ENCODE measurements around the gene GTF2I.
"Not testable (repeated sequence)": the region's sequence is repeated elsewhere in the genome, so short reads cannot be mapped to it uniquely, and the experiment has no call there.

GTF2I gene

DNA sequence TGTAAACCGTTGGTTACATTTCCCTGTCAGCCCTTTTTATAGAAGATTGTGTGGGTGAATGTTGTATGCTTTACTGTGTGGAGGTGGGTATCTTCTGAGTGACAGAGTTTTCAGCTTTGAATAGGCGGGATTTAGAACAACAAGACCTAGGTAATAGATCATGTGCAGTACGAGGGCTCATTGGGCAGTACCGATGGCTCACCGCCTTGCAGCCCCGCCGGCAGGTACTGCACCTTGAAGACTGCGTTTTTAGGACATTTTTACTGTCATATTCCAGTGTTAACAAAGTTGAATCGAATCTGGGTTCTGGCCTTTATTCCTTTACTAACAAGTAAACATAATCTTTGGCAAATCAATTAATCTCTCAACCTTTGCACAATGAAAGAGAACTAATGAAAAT is 60.4 kb downstream of the GTF2I start:
- no peak for DNase-seq

DNA sequence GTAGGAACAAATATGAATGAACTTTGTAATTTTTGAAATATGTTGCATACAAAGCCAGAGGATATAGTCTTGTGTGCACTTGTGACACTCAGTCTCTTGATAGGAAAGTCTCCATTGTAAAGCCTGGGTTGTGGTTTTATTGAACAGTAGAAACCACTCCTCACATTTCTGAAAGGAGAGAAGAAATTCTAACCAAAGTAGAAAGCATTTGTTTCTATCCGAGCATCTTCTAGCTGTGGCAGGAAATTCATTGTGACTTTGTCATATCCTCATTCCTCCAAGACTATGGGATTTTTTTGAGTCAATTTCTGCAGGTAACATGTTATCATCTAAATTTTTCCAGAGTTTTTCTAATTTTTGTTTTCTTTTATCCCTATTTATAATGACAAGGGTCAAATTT is 60.8 kb downstream of the GTF2I start:
- DNase-seq, result no peak

DNA sequence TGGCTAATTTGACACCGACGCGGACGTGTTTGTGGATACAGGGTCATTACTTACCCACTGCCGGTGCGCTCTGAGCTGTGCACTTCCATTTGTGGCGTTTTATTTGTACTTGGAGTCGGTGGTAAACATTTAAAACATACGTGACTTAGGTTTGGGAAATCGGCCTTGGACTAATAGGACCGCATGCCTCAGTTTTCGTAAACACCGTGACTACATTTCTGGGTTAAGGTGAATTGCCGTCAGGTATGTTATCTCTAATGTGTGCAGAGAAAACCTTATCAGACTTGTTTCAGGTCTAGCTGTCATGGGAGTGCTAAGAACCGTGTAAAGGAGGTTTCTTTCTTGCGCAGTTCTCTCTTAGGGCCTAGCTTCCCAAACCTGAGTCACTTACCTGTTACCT is 64.6 kb downstream of the GTF2I start:
- no peak for DNase-seq

DNA sequence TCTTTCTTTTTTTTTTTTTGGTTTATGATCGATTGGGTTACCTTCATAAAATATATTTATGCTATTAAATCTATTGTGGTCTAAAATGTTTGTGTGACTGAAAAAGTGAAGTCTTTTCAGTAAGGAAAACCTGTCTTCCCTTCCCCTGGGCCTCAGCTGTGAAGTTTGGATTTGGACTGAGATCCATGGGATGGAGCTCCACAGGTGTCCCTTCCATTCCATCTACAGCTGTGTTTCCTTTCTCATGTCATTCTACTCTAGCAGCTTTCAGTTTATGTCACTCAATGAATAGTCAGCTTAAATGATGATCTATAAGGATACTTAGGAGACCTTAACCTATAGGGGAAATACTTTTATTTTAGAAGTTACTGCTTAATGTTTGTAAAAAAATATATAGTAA is 68.3 kb downstream of the GTF2I start:
- DNase-seq, result no peak

DNA sequence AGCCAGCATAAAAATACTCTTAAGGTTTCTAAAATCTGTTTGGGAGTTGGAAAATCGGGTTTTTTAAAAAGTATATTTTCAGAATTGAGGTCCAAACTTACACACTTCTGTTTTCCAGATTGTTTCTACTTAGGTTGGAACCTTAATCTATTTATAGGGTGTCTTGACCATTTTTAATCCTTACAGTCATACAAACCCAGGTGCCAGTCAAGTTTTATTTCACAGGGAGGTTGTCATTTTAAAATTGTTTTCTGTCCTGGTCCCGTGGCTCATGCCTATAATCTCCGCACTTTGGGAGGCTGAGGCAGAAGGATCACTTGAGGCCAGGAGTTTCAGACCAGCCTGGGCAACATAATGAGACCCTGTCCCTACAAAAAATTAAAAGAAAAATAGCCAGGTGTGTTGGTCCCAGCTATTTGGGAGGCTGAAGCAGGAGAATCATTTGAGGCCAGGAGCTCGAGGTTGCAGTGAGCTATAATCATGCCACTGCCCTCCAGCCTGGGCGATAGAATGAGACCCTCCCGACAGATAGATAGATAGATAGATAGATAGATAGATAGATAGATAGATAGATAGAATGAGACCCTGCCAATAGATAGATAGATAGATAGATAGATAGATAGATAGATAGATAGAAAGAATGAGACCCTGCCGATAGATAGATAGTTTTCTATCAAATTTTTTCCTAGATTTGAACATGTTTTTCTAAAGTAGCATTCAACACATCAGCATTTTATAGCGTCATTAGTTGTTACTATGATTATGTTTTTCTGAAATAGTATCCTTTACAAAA is 69.0 kb downstream of the GTF2I start:
- DNase-seq, result no peak

DNA sequence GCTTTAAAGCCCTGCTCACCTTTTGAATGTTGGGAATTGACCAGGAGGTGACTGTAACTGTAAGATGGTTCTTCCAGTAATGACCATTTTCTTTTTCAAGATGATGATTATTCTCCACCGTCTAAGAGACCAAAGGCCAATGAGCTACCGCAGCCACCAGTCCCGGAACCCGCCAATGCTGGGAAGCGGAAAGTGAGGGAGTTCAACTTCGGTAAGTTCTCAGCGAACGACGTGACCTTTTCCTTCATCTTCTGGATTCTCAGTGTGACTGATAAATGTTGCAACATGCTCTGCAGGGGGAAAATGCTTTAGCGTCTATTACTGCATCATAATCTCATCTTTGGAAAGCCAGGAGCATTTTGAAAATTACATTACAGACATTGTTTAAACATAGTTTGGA is 71.2 kb downstream of the GTF2I start:
- not testable (repeated sequence) for DNase-seq

DNA sequence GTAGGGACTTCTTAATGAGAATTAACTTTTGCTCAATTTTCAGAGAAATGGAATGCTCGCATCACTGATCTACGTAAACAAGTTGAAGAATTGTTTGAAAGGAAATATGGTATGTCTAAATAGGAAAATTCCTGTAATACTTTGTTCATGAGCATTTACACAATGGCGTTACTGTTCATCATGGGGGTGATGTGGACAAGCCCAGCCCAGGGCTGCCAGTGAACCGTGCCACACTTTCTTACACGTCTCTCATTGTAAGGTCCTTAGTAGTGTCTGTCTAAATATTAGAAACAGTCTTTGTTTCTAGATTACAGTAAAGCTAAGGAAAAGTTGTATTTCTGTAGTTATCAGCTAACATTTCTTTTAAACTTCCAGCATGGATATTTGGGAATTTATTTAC is 72.7 kb downstream of the GTF2I start:
- DNase-seq, result not testable (repeated sequence)

DNA sequence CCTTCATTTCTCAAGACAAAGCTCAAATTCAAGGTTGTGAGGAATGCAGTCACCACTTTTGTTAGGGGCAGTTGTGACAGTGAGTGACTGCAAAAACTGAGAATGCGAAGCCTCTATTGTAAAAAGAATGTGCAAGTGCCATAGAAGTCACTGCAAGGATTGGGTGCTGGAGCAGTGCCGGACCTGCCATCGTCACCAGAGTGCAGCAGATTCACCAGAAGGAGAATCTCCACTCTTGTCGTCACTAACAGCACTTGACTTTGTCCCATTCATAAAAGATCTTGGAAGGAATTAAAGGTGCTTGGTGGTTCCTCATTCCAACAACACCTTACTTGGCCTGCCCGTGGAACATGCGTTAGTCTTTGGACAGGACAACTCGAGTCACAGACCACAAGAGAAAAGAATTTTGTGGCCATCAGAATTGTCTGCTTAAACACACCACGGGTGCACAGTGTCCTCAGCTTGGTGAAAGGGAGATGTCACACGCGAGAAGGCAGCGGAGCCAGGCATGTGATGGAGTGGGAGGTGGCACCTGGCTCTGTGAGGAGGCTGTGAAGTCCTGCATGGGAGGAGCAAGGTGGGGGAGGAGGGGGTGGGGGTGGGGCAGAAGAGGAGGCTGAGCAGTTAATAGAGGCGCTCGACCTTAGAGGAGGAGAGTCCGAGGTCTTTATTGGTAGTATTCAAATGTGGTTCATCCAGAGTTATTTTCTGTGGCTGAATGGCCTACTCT is 82.6 kb downstream of the GTF2I start:
- DNase-seq, result not testable (repeated sequence)

DNA sequence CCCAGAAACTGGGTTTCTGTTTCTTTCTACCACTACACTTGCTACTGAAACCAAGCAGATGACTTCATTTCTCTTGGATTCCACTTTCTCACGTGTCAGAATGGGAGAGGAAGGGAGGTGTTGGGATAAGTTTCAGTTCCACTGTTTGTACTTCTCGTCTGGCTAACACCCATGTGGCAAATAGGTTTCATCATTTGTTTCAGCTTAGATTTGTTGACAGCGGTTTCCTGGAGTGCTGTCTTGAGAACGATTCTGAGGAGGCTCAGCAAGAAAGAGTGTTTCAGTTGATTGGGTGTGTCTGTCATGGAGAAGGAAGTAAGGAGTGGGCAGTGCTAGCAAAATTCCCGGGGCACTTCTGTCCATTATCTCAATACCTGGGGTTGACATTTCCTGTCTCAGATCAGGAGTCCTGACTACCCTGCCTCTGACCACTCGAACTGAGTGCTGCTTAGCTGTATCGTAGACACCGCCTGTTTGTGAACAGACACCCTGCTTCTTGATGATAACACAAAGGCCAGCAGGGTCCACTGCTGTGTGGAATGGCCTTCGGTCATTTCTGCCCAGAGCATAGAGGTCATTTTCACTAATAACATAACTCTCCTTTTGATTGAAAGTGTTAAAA is 86.5 kb downstream of the GTF2I start:
- not testable (repeated sequence) for DNase-seq

DNA sequence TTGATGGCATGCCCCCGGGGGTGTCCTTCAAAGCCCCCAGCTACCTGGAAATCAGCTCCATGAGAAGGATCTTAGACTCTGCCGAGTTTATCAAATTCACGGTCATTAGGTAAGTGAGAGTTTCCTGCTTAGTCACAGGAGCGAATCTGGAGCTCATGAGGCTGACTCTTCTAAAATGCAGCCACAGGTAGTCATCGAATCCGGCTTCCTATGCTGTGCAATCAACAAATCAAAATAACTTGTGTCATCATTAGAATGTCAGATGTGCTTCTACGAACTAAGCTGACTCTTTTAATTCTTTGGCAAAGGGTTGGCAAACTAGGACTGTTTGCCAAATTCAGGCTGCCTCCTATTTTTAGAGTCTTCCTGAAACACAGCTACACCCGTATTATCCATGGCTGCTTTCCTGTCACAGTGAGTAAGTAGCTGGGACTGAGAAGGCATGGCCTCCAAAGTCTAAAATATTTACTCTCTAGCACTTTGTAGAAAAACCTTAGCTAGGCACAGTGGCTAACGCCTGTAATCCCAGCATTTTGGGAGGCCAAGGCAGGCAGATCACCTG is 96.5 kb downstream of the GTF2I start:
- not testable (repeated sequence) for DNase-seq

DNA sequence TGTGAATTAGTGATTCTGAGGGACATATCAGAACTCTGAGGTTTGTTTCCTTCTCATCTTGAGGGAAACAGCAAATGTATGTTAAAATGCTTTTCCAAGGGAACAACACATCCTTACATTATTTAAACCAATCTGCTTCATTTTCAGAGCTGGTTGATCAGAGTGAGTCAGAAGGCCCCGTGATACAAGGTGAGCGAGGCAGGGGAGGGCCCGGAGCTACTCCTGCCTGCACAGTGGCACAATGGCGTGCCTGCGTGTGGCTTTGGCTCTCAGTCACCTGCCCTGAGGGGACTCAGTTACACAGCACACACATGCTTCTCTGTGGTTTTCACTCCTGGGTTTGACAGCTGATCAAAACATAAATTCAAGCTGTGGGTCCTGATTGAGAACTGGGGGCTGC is 99.2 kb downstream of the GTF2I start:
- DNase-seq, result not testable (repeated sequence)

DNA sequence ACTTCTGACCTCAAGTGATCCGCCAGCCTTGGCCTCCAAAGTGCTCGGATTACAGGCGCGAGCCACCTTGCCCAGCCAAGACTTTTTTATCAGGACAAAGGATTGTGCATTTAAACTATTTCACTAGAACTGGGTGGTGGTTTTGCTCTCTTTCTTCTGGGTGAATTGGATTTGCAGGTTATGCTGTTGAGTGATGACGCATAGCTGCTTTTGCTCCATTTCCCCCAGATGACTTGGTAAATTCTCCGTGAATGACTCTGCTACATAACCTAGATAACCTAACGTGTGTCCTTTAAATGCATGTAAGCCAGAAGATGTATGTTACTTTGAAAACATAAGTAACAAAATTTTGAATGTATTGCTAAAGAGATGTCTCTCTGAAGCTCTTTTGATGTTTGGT is 100.8 kb downstream of the GTF2I start:
- not testable (repeated sequence) for DNase-seq

DNA sequence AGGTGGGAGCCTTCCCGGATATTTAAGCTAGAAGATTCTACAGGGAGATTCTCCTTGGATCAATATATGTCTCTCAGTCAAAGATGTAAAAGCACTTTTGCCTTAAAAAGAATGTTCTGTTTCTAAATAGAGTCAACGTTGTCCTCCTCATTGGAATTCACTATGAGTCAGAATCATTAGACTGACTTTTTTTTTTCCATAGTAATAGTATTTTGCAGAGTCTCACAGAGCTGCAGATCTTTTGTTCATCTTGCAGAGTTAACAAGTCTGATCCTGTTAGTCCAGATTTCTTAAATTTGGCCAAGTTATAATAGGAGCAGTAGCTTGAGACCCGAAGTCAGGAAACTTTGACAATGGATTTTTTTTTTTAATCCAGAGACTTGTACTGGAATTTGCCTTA is 101.5 kb downstream of the GTF2I start:
- DNase-seq, result not testable (repeated sequence)

DNA sequence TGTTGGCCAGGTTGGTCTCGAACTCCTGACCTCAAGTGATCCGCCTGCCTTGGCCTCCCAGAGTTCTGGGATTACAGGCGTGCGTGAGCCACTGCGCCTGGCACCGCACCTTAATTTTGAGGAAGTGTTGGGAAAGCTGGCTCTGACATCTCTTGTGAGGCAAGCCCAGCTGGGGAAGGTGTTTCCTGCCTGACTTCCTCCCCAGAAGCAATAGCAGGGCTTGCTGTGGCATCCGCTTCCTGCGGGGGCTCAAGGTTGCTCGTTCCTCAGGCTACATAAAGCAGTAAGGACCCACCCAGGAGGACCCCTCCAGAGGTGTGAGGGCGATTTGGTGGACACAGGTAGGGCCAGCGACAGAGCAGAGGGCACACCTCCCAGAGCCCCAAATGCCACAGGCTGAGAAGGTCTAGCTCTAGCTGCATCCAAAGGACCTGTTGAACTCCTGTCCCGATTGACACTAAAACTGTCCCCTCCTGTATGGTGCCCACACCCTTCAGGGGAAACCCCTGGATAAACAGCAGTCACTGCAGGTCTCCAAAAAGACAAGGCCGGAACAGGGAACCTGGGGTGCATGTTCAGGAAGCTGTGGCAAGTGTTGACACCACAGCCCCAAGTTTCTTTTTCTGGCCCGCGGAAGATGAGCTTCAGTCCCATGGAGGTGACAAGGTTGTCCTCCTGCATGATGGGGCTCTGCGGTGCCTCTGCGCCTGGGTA is 107.8 kb downstream of the GTF2I start:
- not testable (repeated sequence) for DNase-seq

DNA sequence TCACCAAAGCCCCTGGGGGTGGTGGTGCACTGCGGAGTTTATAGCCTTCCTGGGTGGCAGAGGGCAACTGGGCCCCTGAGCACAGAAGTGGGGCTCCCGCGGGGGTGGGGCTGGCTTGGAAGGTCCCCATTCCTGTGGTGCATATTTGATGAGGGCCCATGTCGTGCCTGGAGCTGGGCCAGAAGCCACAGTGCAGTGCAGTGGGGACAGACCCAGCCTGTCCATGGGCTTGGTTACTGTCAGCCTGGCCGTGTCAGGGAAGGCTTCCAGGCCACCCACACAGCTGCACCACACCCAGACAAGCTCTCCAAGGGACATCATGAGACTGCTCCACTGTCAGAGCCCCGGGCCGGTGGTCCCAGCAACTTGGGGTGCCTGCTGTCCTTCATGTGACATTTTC is 109.0 kb downstream of the GTF2I start:
- DNase-seq, result not testable (repeated sequence)

DNA sequence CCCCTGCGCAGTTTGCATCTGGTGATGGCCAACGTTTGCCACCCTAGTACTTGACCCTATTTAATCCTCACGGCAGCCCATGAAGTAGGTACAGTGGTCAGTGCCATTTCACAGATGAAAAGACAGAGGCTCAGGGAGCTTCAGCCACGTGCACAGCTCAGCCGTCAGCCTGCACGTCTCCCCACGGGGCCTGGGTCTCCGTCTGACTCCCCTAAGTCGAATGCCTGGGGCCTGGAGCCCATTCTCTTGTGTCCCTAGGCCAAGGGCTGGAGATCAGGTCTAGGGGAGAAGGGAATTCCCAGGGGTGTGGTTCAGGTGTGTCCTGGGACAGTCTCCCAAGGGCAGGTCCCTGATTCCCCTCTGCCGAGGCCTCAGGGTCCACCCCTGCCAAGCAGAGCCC is 109.5 kb downstream of the GTF2I start:
- DNase-seq, result not testable (repeated sequence)

DNA sequence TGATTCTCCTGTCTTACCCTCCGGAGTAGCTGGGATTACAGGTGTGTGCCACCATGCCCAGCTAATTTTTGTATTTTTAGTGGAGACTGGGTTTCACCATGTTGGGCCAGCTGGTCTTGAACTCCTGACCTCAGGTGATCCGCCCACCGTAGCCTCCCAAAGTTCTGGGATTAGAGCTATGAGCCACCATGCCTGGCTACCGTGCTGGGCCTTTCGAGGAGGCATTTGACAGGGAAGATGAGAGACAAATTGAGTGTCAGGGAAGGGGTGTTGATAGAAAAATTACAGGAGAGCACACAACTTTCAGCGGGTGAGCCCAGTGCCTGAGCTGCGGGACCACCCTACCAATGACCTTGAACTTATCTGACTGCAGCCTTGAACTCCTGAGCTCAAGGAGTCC is 112.5 kb downstream of the GTF2I start:
- DNase-seq, result not testable (repeated sequence)

DNA sequence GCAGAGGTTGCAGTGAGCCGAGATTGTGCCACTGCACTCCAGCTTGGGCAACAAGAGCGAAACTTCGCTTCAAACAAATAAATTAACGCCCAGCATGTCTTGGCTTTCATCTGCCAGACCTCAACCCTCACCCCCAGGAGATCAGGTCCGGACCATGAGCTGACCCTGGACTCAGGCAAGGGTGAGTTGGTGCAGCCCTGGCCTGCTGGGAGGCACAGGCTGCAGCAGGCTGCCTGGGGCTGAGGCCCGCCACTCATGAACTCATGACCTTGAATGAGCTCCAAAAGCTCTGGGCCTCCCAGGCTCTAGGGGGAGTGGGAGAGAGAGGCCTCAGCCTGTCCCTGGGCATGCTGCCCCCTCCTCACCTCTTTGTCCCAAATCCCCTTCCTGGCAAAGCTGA is 114.6 kb downstream of the GTF2I start:
- DNase-seq, result not testable (repeated sequence)

DNA sequence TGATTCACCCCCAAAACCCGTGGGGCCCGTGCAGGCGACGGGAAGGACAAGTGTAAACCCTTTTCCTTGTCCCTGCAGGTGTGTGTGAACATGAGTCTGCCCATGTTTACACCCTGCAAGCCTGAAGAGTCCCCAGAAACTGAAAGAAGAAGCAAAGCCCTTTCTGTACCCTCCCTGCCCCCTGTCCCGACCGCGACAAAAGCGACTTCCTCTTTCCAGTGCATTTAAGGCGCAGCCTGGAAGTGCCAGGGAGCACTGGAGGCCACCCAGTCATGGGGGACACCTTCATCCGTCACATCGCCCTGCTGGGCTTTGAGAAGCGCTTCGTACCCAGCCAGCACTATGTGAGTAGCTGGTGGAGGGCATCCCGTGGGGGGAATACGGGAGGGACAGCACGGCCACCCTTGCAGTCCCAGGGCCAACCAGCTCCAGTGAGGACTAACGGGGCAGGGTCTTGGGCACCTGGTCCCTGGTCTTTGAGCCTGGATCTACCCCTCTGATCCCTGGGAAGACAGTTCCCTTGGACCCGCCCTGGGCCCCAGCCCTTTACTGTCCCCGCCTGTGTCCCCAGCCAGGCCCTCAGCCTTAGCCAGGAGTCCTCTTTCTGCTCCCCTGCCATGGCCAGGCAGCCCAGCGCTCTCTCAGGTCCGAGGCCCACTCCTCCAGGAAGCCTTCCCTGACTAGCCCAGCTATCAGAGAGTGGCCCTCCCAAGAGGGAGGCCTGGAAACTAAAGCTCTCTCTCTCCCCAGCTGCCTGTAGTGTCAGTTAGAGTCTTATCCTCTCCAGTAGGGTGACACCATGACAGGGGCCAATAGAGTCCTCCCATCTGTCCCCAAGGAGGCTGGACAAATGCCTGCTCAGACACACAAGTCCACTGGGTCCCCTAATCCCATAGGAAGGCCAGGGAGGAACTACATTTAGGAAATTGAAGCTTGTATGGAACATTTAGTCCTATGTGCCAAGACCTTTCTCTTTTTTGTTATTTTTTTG is 116.5 kb downstream of the GTF2I start, which contains the start of gene NCF1:
Gene NCF1 (plus strand): TSS at position 252 of the 991 bp plus-strand sequence. CDS start 21 bp downstream, at position 273.
- not testable (repeated sequence) for DNase-seq

DNA sequence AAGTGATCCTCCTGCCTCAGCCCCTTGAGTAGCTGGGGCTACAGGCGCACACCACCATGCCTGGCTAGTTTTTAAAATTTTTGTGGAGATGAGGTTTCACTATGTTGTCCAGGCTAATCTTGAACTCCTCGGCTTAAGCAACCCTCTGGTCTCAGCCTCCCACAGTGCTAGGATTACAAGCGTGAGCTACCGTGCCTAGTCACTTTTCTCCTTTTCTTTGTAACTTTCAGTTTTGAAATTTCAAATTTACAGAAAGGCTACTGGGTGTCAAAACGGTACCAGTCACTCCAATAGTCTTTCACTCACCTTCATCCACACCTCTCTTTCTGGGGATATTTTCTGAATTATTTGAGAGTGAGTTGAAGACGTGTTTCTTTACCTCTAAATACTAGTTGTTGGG is 117.6 kb downstream of the GTF2I start:
- DNase-seq, result not testable (repeated sequence)

DNA sequence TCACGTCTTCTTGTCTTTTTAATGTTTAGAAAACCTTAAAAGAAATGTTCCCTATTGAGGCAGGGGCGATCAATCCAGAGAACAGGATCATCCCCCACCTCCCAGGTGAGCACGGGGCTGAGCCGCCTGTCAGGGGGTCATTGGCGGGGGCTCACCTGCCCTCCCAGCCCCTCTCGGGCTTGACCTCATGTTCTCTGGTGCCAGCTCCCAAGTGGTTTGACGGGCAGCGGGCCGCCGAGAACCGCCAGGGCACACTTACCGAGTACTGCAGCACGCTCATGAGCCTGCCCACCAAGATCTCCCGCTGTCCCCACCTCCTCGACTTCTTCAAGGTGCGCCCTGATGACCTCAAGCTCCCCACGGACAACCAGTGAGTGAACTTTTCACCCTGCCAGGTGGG is 121.5 kb downstream of the GTF2I start:
- not testable (repeated sequence) for DNase-seq

All from NCI-H748 treated with DMSO at 0.1 percent for 48 hours (cell line).